ENCODE data around the gene CPNE4.

CPNE4 gene

GRCh38 chr3:132004571-132004970 lies 30.2 kb downstream of the CPNE4 start:
- no peaks in the 10 kb centered on the region for H3K4me1 ChIP-seq (ENCODE audit: insufficient read depth, low read length, poor library complexity, severe bottlenecking)
- no peaks in the 10 kb centered on the region for H3K9me3 ChIP-seq (ENCODE audit: insufficient read depth, low read depth, low read length)
- H3F3A ChIP-seq (ENCODE audit: low read depth), result no peaks in the 10 kb centered on the region
- no peak for TF ChIP-seq CTCF (conservative IDR thresholded peaks at IDR 0.05; ENCODE audit: low read length)
- no peak overlapping the region for H3K4me3 ChIP-seq (ENCODE audit: low read length, poor library complexity, severe bottlenecking)
- H3K9ac ChIP-seq (ENCODE audit: low read depth, low read length, poor library complexity, severe bottlenecking), result no peak overlapping the region
- no peaks in the 10 kb centered on the region for H4K20me1 ChIP-seq (ENCODE audit: insufficient read depth, low read length, poor library complexity, severe bottlenecking)
- H3K4me2 ChIP-seq (ENCODE audit: low read depth, low read length, poor library complexity, severe bottlenecking), result no peak overlapping the region
- H3K36me3 ChIP-seq (ENCODE audit: insufficient read depth, low read length), result no peaks in the 10 kb centered on the region
- no peaks in the 10 kb centered on the region for H3K79me2 ChIP-seq (ENCODE audit: insufficient read depth, low read length)
- no peaks in the 10 kb centered on the region for H3K9me2 ChIP-seq (replicated peaks; ENCODE audit: low read depth, low read length)
- no peak overlapping the region for H2AFZ ChIP-seq (ENCODE audit: low read length)
- H3K27me3 ChIP-seq (ENCODE audit: insufficient read depth, low read length, poor library complexity, severe bottlenecking), result no peaks in the 10 kb centered on the region

GRCh38 chr3:132003685-132004084 lies 31.1 kb downstream of the CPNE4 start:
- Histone ChIP-seq H3K9me3 (ENCODE audit: insufficient read depth, low read depth, low read length) (no peaks in the 10 kb centered on the region), H3K4me2 (ENCODE audit: low read depth, low read length, poor library complexity, severe bottlenecking) (no peak overlapping the region), H3K36me3 (ENCODE audit: insufficient read depth, low read length) (no peaks in the 10 kb centered on the region), H3K4me1 (ENCODE audit: insufficient read depth, low read length, poor library complexity, severe bottlenecking) (no peaks in the 10 kb centered on the region), H2AFZ (ENCODE audit: low read length) (no peak overlapping the region), H3F3A (ENCODE audit: low read depth) (no peaks in the 10 kb centered on the region), H3K27me3 (ENCODE audit: insufficient read depth, low read length, poor library complexity, severe bottlenecking) (no peaks in the 10 kb centered on the region), H3K9me2 (replicated peaks; ENCODE audit: low read depth, low read length) (no peaks in the 10 kb centered on the region), H4K20me1 (ENCODE audit: insufficient read depth, low read length, poor library complexity, severe bottlenecking) (no peaks in the 10 kb centered on the region), H3K79me2 (ENCODE audit: insufficient read depth, low read length) (no peaks in the 10 kb centered on the region), H3K9ac (ENCODE audit: low read depth, low read length, poor library complexity, severe bottlenecking) (no peak overlapping the region), H3K4me3 (ENCODE audit: low read length, poor library complexity, severe bottlenecking) (no peak overlapping the region)
- TF ChIP-seq EZH2phosphoT487 (IDR thresholded peaks at IDR 0.05; ENCODE audit: borderline replicate concordance) (no peak), CTCF (conservative IDR thresholded peaks at IDR 0.05; ENCODE audit: low read length) (no peak)

- H2AFZ ChIP-seq (ENCODE audit: low read length), result no peak overlapping the region
- no peak for TF ChIP-seq CTCF (conservative IDR thresholded peaks at IDR 0.05; ENCODE audit: low read length)
- TF ChIP-seq EZH2phosphoT487 (IDR thresholded peaks at IDR 0.05; ENCODE audit: borderline replicate concordance), result no peak
- no peaks in the 10 kb centered on the region for H3K27me3 ChIP-seq (ENCODE audit: insufficient read depth, low read length, poor library complexity, severe bottlenecking)
- no peak overlapping the region for H3K4me3 ChIP-seq (ENCODE audit: low read length, poor library complexity, severe bottlenecking)
- H3K36me3 ChIP-seq (ENCODE audit: insufficient read depth, low read length), result no peaks in the 10 kb centered on the region
- no peaks in the 10 kb centered on the region for H3K9me2 ChIP-seq (replicated peaks; ENCODE audit: low read depth, low read length)
- no peaks in the 10 kb centered on the region for H3K79me2 ChIP-seq (ENCODE audit: insufficient read depth, low read length)
- H3K4me1 ChIP-seq (ENCODE audit: insufficient read depth, low read length, poor library complexity, severe bottlenecking), result no peaks in the 10 kb centered on the region
- no peak overlapping the region for H3K4me2 ChIP-seq (ENCODE audit: low read depth, low read length, poor library complexity, severe bottlenecking)
- no peak overlapping the region for H3K9ac ChIP-seq (ENCODE audit: low read depth, low read length, poor library complexity, severe bottlenecking)
- H4K20me1 ChIP-seq (ENCODE audit: insufficient read depth, low read length, poor library complexity, severe bottlenecking), result no peaks in the 10 kb centered on the region
- no peaks in the 10 kb centered on the region for H3F3A ChIP-seq (ENCODE audit: low read depth)
- H3K9me3 ChIP-seq (ENCODE audit: insufficient read depth, low read depth, low read length), result no peaks in the 10 kb centered on the region
These were observed 32.8 kb downstream of the CPNE4 start for GRCh38 chr3:132001999-132002398.
